Measurements from ENCODE around the gene REEP3.

The REEP3 gene

DNA sequence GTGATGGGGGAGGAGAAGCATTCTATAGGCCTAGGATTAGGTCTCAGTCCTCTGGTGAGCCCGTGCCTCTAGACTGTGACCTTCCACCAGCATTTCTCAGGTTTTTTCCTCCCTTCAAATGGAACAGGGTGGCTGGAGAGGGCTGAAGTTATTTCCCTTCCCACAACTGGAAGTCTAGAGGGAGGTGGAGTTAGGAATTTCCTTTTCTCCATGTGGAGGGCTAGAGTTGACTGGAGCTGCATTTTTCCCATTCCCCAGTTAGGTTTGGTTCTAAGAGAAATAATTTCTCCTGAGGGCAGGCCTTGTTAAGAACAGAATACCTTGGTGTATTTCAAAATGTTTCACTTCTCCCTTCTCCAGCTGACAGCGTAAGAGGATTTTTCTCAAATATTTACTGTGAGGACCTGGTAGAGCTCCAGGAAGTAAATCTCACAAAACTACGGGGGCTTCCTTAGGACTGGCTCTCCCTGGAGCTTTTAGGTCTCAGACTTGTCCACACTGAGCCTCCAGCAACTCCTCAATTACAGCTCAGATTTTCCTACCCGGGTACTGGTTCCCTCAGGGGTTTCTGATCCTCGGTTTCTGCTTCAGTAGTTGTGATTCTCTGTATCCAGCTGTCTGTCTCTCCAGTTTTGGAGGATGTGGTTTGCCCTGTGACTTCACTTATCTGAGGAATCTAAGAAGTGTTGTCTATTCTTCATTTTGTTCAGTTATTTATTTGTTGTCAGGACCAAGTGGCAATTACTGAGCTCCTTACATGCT lies 6.0 kb upstream of the REEP3 start:
- peak in 1 of 2 donors; percentile 69 for DNase-seq

DNA sequence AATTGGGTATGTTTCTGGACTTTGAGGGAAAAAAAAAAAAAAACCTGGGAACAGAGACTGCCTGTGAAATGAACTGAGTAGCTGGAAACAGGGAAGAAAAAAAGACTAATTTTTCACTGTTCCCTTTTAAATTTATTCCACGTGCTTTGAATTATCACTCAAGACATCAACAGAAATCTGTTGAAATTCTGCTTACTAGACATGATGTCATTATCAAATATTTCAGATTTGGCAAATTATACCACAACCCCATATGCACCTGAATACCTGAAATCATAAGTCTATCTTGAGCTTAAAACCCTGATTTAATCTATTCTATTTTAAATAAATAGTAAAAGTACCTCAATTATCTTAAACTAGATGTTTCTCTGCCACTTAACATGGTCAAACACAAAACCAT lies 5.0 kb upstream of the REEP3 start:
- no peak for DNase-seq

DNA sequence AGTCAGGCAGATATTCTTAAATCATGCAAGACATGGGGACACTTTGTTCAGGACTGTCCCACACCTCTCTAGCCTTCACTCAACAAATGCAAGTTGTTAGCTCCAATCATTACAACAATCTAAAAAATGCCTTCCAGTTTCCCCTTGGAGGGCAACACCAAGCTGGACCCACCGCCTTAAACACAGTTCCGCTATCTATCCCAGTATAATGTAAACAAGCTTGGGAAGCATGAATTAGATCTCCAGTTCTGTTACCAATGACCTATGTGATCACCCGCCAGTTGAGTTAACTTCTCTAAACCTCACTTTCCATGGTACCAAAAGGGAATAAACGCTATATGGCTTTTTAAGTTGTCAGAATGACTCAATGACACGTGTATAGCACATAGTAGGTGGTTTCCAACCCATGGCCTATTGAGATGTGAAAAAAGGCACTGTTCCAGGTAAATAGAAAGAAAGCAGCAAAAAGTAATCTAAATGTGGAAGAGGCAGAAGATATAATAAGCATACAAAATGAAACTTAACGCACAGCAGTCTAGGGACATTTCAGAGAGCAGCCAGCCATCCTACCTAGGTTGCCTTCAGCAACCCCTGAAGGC lies 2.4 kb upstream of the REEP3 start:
- no peak for DNase-seq

DNA sequence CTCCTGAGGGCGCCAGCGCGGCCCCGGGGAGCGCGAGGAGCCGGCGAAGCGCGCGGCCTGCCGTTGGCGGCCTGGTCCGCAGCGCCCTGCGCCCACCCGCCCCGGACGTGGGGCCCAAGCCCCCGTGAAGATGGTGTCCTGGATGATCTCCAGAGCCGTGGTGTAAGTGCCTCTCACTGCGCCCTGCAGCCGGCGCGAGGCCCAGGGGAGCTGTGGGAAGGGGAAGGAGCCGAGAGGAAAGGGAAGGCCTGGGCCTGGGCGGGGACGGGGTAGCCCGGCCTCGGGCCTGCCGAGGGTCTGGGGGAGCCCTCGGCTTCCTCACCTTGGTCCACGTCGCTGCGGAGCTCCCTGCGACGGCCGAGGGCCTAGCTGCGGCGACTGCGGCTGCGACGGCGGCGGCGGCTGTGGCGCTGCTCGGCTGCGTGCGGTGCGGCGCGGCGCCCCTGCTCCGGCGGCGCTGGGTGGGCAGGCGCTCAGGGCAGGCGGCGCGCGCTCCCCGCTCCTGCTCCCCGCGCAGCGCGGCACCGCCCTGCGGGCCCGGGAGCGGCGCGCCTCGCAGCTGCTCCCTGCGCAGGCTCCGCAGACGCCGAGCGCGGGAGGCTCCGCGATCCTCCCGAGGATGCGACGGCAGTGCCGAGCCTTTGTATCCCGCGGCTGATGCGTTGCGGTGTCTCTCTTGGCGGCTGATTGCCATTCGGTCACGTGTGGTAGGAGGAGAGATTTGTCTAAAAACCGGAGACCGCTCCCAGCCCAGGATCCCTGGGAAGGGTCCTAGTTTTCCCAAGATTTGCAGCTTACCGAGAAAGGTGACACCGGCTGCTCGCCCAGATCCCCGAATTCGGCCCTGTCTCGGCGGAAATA lies 445 bp downstream of the REEP3 start:
- peak; percentile 33 to 87 for DNase-seq

DNA sequence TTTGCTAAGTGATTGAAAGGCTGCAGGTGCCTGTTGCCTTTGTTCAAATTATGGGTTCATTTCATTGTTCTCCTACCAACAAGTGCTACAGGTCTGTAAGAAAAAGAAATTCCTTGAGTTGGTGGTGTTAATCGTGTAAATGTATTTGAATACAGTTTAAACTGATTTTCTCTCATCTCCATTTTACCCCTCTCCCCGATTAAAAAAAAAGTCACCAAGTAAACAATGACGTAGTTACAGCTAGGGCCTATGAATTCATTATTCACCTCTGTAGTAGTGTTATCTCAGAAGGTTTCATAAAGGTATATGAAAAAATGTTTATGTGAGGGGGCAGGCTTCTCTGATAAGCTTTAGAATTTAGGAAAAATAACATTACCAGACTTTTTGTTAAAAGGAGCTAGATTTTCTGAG lies 1.1 kb downstream of the REEP3 start:
- no peak for DNase-seq

- DNase-seq: no peak
These were observed 1.8 kb downstream of the REEP3 start for GRCh38 chr10:63522995-63523394.

DNA sequence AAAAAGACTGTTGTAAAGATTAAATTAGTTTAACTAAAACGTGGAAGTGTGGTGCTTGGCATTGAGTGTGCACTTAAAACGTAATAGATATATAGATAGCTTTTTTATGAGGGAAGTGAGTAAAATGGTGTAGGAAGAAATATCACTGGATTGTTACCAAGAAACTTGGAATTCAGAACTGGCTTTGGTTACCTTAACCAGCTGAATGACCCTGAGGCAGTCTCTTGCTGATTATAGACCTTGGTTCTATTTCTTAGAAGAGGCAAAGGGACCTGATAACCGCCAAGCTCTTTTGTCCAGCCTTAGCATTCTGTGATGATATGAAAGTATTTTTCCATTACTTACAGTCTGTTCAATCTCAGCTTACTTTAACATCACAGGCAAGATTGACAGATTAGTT lies 3.8 kb downstream of the REEP3 start:
- DNase-seq: no peak

DNA sequence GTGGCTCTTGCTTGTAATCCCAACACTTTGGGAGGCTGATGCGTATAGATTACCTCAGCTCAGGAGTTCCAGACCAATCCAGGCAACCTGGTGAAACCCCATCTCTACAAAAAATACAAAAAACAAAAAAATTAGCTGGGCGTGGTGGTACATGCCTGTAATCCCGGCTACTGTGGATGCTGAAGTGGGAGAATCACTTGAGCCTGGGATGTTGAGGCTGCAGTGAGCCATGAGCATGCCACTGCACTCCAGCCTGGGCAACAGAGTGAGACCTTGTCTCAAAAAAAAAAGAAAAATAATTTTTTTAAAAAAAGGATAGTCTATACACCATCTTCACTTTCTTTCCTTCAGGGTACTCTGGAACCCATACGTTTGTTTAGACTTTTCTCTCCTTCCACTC lies 6.2 kb downstream of the REEP3 start:
- DNase-seq: no peak

DNA sequence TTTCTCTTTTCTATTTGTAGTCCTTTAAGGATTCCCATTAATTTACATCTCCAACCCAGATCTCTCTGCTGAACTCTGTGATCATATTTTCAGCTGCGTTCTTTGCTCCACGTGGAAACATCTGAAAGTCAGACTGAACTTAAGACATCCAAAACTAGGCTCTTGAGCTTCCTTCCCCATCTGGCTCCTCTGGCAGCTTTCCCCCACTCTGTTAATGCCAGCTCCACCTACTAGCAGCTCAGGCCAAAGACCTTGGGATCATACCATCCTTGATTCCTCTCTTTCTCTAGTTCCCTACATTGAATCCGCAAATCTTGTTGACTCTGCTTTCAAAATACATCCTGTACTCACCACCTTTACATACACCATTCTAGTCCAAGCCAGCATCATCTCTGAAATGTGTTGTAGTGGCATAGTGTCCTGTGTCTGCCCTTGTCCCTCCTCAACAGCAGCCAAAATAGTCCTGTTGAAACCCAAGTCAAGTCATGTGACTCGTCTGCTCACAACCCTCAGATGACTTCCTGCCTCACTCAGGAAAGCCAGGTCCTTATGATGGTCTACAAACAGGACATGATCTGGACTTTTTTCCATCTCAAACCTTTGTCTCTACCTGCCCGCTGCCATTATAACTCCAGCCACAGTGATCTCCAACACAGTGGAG lies 7.0 kb downstream of the REEP3 start:
- DNase-seq: no peak

DNA sequence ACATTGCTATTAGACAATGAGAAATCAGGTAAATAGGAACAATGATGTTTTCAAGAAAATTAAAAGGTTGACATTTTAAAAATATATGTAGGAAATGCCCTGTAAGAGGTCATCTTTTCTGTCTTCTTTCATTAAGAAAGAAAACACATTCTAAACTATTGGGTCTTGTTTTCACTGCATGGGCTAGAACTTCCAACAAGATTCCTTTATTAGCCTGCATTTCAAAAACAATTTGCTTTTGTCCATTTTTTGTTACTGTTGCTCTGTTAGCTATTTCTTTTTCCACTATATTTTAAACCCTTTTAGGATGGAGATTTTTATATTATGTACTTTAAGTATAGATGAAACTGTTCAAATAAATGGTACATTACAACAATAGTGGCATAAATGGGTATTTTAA lies 9.2 kb downstream of the REEP3 start:
- DNase-seq: no peak

GRCh38 chr10:63534723-63535122 lies 13.5 kb downstream of the REEP3 start:
- no peak for DNase-seq

DNA sequence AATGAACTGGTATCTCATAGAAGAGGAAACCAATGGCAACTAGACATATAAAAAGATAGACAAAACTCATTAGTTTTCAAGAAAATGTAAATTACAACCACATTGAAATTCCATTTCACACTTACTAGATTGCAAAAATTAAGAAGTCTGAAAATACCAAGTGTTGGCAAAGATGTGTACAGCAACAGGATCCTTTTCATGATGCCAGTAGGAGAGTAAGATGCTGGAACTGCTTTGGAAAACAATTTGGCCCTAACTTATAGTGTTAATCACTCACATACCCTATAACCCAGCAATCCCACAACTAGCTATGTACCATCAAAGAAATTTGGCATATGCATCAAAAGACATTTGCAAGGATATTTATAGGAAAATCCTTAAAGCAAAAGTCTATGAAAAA lies 15.5 kb downstream of the REEP3 start:
- no peak for DNase-seq

- DNase-seq: no peak
These were observed 16.3 kb downstream of the REEP3 start for GRCh38 chr10:63537536-63537935.

DNA sequence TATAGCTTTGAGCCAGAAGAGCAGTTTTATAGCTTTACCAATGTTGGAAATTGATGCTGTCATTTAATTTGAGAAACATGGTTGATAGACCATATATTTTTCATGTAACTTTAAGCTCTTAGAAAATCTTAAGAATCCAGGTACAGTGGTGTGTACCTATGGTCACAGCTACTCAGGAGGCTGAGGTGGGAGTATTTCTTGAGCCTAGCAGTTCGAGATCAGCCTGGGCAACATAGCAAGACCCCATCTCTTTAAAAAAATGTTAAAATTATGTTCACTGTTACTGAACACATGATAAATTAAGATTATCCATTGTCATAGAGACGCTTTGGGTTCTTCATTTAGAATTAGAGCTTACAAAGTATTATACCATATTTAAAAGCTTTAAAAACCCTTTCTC lies 18.2 kb downstream of the REEP3 start:
- no peak for DNase-seq

- no peak for DNase-seq
These were observed 18.8 kb downstream of the REEP3 start for GRCh38 chr10:63539994-63540393.

- DNase-seq: no peak
These were observed 21.8 kb downstream of the REEP3 start for GRCh38 chr10:63542835-63543575.

DNA sequence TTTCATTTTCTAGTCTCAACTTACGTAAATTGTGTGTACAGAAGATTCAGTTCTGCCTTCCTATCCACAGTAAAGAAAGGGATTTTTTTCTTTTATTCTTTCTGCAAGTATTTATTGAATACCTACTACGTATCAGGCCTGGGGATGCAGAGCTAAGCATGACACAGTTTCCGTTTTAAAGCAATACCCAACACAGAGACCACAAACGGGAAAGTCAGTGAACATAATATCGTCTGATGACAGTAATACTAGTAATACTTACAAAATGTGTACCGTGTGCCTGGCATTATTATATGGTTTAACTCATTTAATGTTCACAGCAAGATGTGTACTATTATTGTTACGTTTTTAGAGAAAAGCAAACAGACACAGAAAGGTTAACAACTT lies 22.4 kb downstream of the REEP3 start:
- DNase-seq: no peak

DNA sequence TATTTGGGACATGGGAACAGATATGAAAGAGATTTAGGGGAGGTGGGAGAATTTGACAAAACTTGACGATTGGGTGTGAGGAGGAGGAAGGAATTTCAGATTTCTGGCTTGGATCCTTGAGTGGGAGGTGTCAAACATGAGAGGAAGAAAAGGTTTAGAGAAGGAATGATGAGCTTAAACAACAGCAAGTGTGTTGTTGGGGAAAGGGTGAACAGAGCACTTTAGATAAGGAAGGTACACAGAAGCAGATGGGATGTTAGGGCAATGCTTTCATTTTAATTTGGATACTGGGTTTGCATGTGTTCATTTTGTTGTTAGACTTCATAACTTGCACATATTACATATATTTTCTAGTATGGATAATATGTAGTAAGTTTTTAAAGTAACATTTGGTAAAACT lies 23.2 kb downstream of the REEP3 start:
- no peak for DNase-seq

GRCh38 chr10:63547628-63548360 lies 26.6 kb downstream of the REEP3 start:
- no peak for DNase-seq

- no peak for DNase-seq
These were observed 27.7 kb downstream of the REEP3 start for GRCh38 chr10:63548860-63549259.

DNA sequence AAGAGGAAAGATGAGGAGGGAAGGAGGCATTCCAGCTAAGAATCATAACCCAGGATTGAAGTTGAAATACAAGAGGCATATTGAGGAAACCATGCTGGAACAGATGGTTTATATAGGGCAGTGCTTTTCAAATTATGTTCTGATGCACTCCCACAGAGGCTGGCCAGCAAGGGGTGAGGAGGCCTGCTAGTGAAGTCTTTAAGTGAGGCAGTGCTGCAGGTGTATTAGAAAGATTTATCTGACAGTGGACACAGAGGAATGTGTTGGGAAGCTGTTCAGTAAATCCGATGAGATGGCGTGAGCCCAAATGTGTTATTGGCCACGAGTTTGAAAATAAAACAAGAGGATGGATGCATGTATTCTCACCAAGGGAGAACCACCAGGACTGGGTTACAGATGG lies 28.6 kb downstream of the REEP3 start:
- no peak for DNase-seq

- DNase-seq: no peak
These were observed 31.8 kb downstream of the REEP3 start for GRCh38 chr10:63553031-63553430.

Data from bone marrow (tissue), 2 donors.